GM12873 (cell line): Measurements from ENCODE around the gene FGF1.

Experiments used
- TF ChIP-seq, protein P1 (sequence below): IDR thresholded peaks from 2 replicates; pipeline ENCODE4 v1.5.1; 2012; ENCODE audit warnings: low read depth, mild to moderate bottlenecking, moderate library complexity, low read length, control low read depth; ENCODE audit not compliant: insufficient read depth; ENCODE audit errors: missing control alignments

Gene FGF1

DNA sequence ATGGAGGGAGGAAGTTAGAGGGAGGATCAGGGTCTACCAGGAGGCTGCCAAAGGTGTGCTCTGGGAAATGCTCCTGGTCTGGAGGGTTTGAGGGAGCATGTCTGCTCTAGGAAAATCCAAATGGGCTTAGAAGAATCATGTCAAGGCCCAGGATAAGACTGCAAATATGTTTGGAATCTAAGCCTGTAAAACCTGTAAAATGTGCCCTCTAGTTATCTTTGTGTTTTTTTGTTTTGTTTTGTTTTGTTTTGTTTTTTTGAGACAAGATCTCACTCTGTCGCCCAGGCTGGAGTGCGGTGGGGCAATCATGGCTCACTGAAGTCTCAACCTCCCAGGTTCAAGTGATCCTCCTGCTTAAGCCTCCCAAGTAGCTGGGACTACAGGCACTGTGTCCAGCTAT, 135.4 kb downstream of the FGF1 start:
- TF ChIP-seq, protein P1, sequence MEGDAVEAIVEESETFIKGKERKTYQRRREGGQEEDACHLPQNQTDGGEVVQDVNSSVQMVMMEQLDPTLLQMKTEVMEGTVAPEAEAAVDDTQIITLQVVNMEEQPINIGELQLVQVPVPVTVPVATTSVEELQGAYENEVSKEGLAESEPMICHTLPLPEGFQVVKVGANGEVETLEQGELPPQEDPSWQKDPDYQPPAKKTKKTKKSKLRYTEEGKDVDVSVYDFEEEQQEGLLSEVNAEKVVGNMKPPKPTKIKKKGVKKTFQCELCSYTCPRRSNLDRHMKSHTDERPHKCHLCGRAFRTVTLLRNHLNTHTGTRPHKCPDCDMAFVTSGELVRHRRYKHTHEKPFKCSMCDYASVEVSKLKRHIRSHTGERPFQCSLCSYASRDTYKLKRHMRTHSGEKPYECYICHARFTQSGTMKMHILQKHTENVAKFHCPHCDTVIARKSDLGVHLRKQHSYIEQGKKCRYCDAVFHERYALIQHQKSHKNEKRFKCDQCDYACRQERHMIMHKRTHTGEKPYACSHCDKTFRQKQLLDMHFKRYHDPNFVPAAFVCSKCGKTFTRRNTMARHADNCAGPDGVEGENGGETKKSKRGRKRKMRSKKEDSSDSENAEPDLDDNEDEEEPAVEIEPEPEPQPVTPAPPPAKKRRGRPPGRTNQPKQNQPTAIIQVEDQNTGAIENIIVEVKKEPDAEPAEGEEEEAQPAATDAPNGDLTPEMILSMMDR: no peak

DNA sequence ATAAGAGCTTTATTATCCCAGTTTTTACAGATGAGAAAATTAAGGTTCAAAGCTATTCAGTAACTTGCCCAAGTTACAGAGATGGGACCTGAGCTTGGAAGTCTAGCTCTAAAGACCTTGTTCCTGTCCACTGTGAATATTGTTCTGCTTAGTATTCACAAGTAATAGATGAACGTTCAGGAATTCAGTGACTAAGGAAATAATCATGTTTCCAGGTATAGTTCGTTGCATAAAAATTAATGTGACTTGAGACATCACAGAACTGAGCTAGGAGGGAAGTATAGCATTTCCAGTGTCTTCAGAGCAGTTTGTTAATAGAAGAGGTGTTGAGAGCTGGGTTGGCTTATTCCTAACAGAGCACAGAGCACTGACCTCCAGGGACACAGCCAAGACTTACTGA, 136.1 kb downstream of the FGF1 start:
- TF ChIP-seq, protein P1: no peak

DNA sequence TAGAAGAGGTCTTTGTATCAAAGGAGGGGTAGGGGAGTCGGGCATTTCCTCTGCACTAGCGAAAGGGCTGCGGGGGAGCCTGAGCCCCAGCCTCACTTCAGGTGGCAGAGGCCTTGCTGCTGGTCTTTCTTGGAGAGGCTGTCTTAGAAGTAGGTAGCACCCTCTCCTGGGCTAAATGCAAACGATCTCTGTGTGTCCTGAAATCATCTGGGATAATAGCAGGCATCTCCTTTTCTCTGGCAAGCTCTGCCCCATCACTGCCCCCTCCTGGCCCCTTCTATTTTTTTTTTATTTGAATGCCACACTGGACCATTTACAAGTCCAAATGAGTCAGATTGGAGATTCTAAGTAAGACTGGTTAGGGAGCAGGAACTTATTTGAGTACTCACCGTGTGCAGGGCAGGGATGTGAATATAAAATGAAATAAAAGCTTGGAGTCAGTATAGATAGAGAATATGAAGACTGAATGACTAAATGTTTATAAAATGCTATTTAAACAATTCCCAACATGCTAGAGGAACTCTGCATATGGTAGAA, 137.1 kb downstream of the FGF1 start:
- TF ChIP-seq, protein P1: peak; percentile 58

DNA sequence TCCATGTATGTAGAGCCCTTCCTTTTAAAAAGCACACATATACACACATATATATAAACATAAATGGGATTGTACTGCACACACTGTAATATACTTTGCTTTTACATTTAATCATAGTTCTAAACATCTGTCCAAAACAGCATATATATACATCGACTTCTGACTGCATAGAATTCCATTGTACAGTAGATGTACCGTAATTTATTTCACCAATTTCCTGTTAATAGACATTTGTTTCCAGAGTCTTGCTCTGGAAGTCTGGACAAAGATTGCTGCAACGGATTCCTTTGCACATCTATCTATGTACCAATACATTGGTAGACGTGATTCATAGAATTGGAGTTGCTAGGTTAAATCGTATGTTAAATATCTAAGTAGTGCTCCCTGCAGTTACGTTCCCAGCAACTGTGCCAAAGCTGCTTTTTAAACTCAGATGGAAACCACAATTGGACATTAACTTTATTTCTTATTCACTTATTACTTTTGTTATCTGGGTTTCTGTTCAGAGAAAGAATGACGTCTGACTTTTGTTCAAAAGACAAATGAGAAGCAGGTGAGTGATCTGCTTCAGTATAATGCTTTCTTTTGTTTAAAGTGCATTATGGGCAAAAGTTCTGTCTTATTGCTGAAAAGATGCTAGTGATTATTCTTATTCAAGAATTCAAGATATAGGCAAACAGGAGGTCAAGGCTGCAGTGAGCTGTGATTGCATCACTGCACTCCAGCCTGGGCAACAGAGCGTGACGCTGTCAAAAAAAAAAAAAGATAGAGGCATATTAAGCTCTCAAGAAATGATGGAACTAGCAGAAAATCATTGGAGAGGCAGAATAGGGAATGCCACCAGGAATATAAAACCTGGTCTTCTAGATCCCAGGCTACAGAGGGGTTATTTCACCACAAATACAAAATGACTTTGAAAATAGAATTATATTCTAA, 138.2 kb downstream of the FGF1 start:
- TF ChIP-seq, protein P1: no peak

DNA sequence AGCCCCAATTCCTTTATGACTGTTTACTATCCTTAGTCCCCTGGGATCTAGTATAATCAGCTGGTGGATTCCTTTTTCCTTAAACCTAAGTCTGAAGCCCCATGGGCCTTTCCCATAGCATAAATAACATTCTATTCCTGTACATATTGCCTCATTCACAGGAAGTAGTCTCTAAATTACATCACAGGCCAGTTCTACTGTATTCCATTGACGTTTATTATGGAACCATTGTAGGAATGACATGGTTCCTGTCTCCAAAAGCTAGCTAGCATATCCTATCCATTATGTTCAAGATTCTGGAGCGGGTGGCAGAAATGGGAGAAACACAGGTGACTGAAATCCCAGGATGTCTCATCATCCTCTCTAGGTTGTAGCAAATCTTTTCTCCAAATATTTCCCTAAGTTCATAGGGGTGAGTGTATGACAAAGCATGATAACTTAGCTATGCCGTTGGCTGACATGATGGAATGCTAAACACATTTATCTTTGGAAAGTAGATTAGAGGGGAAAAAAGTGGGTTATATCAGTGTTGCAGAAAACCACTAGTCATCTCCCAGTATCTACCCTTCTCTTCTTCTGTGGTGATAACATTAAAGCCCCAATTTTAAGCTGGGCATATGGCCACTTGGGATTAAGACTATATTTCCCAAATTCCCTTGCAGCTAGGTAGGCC, 140.1 kb downstream of the FGF1 start:
- TF ChIP-seq, protein P1: no peak

DNA sequence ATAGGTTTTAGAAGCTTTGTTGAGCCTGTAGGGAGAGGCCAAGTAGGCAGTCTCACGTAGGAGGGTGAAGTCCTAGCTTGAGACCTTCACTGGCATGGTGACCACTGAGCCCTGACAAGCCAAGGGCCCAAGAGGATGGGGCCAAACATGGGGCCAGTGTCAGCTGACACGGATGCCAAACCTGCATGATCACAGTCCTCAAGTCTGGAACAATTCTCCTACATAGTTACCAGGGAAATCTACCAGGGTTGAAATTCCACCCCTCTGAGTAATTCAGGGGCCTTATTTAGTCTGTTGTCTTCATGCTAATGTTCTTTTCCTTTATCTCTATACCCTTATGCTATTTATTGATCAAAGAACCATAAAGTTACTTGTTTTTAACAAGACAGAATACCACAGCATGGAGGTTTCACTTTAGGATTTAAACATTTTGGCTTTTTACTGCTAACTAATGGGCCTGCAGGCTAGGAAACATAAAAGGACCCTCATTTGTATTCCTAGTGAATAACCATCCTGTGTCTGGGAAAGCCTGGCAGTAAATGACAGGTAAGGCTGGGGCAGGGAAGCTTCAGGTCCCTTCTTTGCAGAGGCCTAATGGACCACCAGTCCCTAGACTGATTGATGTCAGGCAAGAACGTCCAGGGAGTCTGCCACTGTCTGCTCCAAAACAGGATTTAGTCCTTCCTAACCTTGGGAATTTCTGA, 140.8 kb downstream of the FGF1 start:
- TF ChIP-seq, protein P1: no peak
